Osteocyte (in vitro differentiated cells): ENCODE data around the gene DISP2. TPM values are rescaled to one million over a fixed set of nuclear protein-coding genes. Genes with fewer than 3 reads are reported as not detected.

Experiments
- DNase-seq: peaks from one replicate; pipeline ENCODE4 v3.0.0; 2021; ENCODE audit warnings: mixed read lengths; ENCODE audit not compliant: unreplicated experiment; ENCODE audit errors: extremely low spot score
- H3K27ac Mint-ChIP-seq: one replicate; pipeline ENCODE4 v1.8.0; 2021; ENCODE audit warnings: mild to moderate bottlenecking, mixed read lengths; ENCODE audit not compliant: unreplicated experiment
- H3K27me3 Mint-ChIP-seq: one replicate; pipeline ENCODE4 v1.8.0; 2021; ENCODE audit warnings: mixed read lengths; ENCODE audit not compliant: unreplicated experiment
- H3K36me3 Mint-ChIP-seq: one replicate; pipeline ENCODE4 v1.8.0; 2021; ENCODE audit warnings: mixed read lengths; ENCODE audit not compliant: unreplicated experiment
- H3K4me1 Mint-ChIP-seq: one replicate; pipeline ENCODE4 v1.8.0; 2021; ENCODE audit warnings: mixed read lengths; ENCODE audit not compliant: unreplicated experiment
- H3K4me3 Mint-ChIP-seq: one replicate; pipeline ENCODE4 v1.8.0; 2021; ENCODE audit warnings: mild to moderate bottlenecking, moderate library complexity, mixed read lengths; ENCODE audit not compliant: unreplicated experiment
- H3K9me3 Mint-ChIP-seq: one replicate; pipeline ENCODE4 v1.8.0; 2021; ENCODE audit warnings: mixed read lengths; ENCODE audit not compliant: unreplicated experiment
- total RNA-seq: library from RNA; stranded (reverse); gene quantifications from 2 replicates; pipeline ENCODE4 v1.2.1, GENCODE V29; 2021
- TF ChIP-seq, protein P1 (sequence below): fragments of 200-600 bp; sonication (generic); IDR thresholded peaks from 2 replicates; pipeline ENCODE4 v1.5.0; 2021; ENCODE audit warnings: antibody characterized with exemption, mild to moderate bottlenecking, moderate library complexity

Gene DISP2
- total RNA-seq, 1 donor from 2014 or later: 1.5 TPM

DNA sequence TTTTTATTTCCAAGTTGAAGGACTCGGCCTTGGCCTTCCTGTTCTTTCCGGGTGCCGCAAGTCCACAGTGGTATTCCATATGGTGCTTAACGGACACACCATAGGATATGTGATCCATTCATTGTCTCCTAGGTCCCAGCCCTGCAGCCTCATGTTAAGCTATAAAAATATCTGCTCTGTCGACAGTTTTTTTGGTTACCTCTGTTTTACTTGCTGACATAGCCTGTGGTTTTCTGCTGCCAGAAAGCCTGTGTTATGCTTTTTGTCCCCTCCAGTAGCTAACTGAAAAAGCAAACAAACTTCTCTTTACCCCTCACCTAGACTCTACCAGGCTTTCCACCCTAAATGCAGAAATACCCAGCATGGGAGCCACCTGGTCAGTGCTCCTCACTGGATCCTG lies 29.3 kb upstream of the DISP2 start:
- H3K36me3 Mint-ChIP-seq: peaks cover 12% of the 10 kb centered on the region
- H3K27ac Mint-ChIP-seq: peak overlapping the region; percentile 92
- peaks cover 75% of the 10 kb centered on the region for H3K4me1 Mint-ChIP-seq
- H3K9me3 Mint-ChIP-seq: no peaks in the 10 kb centered on the region
- H3K4me3 Mint-ChIP-seq: peak overlapping the region; percentile 82
- no peak for DNase-seq
- TF ChIP-seq, protein P1, sequence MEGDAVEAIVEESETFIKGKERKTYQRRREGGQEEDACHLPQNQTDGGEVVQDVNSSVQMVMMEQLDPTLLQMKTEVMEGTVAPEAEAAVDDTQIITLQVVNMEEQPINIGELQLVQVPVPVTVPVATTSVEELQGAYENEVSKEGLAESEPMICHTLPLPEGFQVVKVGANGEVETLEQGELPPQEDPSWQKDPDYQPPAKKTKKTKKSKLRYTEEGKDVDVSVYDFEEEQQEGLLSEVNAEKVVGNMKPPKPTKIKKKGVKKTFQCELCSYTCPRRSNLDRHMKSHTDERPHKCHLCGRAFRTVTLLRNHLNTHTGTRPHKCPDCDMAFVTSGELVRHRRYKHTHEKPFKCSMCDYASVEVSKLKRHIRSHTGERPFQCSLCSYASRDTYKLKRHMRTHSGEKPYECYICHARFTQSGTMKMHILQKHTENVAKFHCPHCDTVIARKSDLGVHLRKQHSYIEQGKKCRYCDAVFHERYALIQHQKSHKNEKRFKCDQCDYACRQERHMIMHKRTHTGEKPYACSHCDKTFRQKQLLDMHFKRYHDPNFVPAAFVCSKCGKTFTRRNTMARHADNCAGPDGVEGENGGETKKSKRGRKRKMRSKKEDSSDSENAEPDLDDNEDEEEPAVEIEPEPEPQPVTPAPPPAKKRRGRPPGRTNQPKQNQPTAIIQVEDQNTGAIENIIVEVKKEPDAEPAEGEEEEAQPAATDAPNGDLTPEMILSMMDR: no peak
- no peaks in the 10 kb centered on the region for H3K27me3 Mint-ChIP-seq

DNA sequence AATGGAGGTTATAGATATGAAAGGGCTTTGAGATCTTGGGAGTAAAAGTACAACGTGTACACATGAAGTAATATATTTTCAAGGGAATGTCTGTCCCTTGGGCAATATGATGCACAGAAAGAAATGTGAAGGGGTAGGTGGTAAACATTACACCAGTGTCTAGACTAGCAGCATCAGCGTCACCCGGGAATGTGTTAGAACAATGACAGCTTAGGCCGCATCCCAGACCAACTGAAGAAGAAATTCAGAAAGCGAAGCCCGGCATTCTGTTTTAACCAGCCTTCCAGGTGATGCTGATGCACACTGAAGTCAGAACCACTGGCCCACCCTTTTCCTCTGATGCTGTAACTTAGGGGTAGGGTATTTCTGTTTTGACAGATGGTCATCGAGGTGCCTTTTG lies 28.2 kb upstream of the DISP2 start:
- DNase-seq: no peak
- Mint-ChIP-seq H3K36me3 (peaks cover 12% of the 10 kb centered on the region), H3K27me3 (no peaks in the 10 kb centered on the region), H3K9me3 (no peaks in the 10 kb centered on the region), H3K4me3 (peak overlapping the region; percentile 30), H3K27ac (peak overlapping the region; percentile 92), H3K4me1 (peaks cover 85% of the 10 kb centered on the region)
- TF ChIP-seq, protein P1: no peak

DNA sequence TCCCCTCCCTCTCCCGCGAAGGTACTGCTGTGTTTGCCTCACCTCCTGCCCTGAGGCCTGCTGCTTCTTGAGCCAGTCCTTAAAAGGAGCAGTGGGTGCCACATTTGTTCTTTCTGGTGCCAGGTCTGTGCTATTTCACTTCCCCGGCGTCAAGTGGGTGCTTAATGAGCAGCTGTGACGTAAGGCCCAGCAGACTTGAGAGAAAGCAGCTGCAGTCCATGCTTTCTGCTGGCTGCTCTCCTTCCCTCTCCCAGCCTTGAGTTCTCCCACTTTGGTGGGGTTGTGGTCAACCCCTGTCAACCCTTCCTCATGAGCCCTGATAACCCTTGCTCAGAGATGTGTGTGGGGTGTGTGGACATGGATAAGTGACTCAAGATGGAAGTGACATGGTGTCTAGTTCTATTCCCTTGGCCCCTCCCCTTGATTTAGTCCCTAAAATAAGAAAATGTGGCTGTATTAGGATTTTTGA lies 27.6 kb upstream of the DISP2 start:
- DNase-seq: no peak
- Mint-ChIP-seq H3K27me3 (no peaks in the 10 kb centered on the region), H3K36me3 (peaks cover 8% of the 10 kb centered on the region)

DNA sequence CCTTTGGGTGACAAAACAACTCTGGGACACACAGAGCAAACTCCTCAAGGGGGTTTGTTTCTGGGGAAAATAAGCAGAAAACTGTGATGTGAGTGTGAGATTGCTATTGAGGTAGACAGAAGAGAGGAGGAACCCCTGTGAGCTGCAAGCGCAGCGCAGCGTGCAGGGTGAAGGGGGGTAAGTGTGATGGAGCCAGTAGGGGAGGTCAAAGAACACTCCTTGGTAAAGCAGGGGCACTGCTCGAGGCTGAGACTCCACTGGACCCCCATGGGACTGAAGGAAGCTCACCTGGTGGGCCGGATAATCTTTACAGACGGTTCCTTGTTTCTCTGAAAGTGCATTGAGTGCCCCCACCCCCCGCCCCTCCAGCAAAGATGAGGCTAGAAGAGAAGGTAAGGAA lies 27.0 kb upstream of the DISP2 start:
- H3K27me3 Mint-ChIP-seq: no peaks in the 10 kb centered on the region
- TF ChIP-seq, protein P1: no peak
- DNase-seq: no peak
- peak overlapping the region; percentile 92 for H3K27ac Mint-ChIP-seq
- peaks cover 4% of the 10 kb centered on the region for H3K36me3 Mint-ChIP-seq
- peaks cover 85% of the 10 kb centered on the region for H3K4me1 Mint-ChIP-seq
- H3K4me3 Mint-ChIP-seq: no peak overlapping the region
- H3K9me3 Mint-ChIP-seq: no peaks in the 10 kb centered on the region

More for the DNA sequence above, 27.6 kb upstream of the DISP2 start:
- H3K27ac Mint-ChIP-seq: peak overlapping the region; percentile 92
- H3K4me3 Mint-ChIP-seq: no peak overlapping the region
- peaks cover 85% of the 10 kb centered on the region for H3K4me1 Mint-ChIP-seq
- TF ChIP-seq, protein P1: no peak
- no peaks in the 10 kb centered on the region for H3K9me3 Mint-ChIP-seq

DNA sequence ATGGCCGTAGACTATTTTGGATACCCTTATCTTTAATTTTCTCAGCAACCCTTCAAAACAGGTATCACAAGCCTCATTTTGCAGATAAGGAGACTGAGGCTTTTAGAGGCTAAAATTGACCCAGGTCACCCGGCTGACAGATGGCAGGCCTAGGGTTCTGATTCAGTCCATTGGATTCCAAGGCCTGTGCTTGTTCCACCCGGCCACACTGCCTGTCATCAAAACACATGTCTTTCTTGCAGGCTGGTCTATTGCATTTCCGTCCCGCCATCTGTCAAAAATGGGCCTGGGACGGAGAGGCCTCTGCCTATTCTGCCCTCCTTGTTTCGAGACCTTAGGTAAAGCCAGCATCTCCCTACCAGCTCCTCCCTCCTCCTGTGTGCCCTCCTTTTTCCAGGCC lies 26.4 kb upstream of the DISP2 start:
- no peak overlapping the region for H3K4me3 Mint-ChIP-seq
- no peak overlapping the region for H3K27ac Mint-ChIP-seq
- H3K4me1 Mint-ChIP-seq: peaks cover 84% of the 10 kb centered on the region

More for the DNA sequence above, 26.4 kb upstream of the DISP2 start:
- peaks cover 3% of the 10 kb centered on the region for H3K36me3 Mint-ChIP-seq
- no peak for DNase-seq
- H3K27me3 Mint-ChIP-seq: no peaks in the 10 kb centered on the region
- TF ChIP-seq, protein P1: no peak
- H3K9me3 Mint-ChIP-seq: no peaks in the 10 kb centered on the region
